H1 (cell line): ENCODE data around the gene TRIM52. TPM values are rescaled to one million over a fixed set of nuclear protein-coding genes. Genes with fewer than 3 reads are reported as not detected.

ENCODE experiments used
- CTCF ChIA-PET: fragments of 300-600 bp; sonication (Branson Sonifier 250); formaldehyde crosslinking; loops from one replicate; lab custom pipeline; 2021; ENCODE audit not compliant: partially characterized antibody; lab: Charles Lee
- POLR2A ChIA-PET: fragments of 300-600 bp; sonication (Branson Sonifier 250); formaldehyde crosslinking; loops from one replicate; lab custom pipeline; 2021; ENCODE audit warnings: inconsistent platforms; ENCODE audit not compliant: partially characterized antibody; lab: Charles Lee
- DNase-seq, 2 experiments: peaks; one replicate each; pipeline versions ENCODE4 v3.0.0 to v3.0.0-alpha.2; 2010 to 2022; ENCODE audit warnings: low spot score in 2 of 2, low read depth in 1 of 2, mixed read lengths in 1 of 2
- FAIRE-seq: peaks from 2 replicates; lab custom pipeline; 2011; peaks lifted over from hg19 to GRCh38; lab: Jason Lieb, UNC
- H2AFZ ChIP-seq: 2 replicates; pipeline ENCODE4 v1.8.1; 2012; ENCODE audit warnings: low read length, inconsistent platforms
- H2AK5ac ChIP-seq: 2 replicates; pipeline ENCODE4 v1.6.1; 2013; ENCODE audit warnings: low read depth, low read length
- H2BK120ac ChIP-seq: replicated peaks from 2 replicates; pipeline ENCODE3; 2013; ENCODE audit warnings: low read depth, low read length, inconsistent platforms
- H2BK12ac ChIP-seq: 2 replicates; pipeline ENCODE4 v1.6.1; 2013; ENCODE audit warnings: low read depth, low read length
- H2BK15ac ChIP-seq: 2 replicates; pipeline ENCODE4 v1.6.1; 2013; ENCODE audit warnings: low read length
- H2BK20ac ChIP-seq: 2 replicates; pipeline ENCODE4 v1.6.1; 2013; ENCODE audit warnings: low read length
- H2BK5ac ChIP-seq: 2 replicates; pipeline ENCODE4 v1.6.1; 2013; ENCODE audit warnings: low read depth, low read length
- H3K14ac ChIP-seq: 2 replicates; pipeline ENCODE4 v1.6.1; 2013; ENCODE audit warnings: inconsistent platforms; ENCODE audit not compliant: insufficient read length
- H3K18ac ChIP-seq: 2 replicates; pipeline ENCODE4 v1.6.1; 2013; ENCODE audit warnings: low read length; ENCODE audit errors: extremely low read depth
- H3K23ac ChIP-seq: 2 replicates; pipeline ENCODE4 v1.6.1; 2013; ENCODE audit warnings: inconsistent platforms; ENCODE audit not compliant: insufficient read length
- H3K23me2 ChIP-seq: 2 replicates; pipeline ENCODE4 v1.6.1; 2013; ENCODE audit warnings: low read depth, low read length
- H3K27ac ChIP-seq: 2 replicates; pipeline ENCODE4 v1.6.1; 2011; ENCODE audit warnings: low read depth, low read length, inconsistent platforms
- H3K27me3 ChIP-seq, 4 experiments: replicated peaks in 1 of 4; 1 replicate in 1 of 4; 2 replicates in 3 of 4; pipeline versions ENCODE4 v1.6.1 to v1.8.1; 2011 to 2013; ENCODE audit warnings: low read length in 3 of 4, mild to moderate bottlenecking in 3 of 4, inconsistent platforms in 2 of 4, mixed read lengths in 2 of 4, moderate library complexity in 1 of 4; ENCODE audit not compliant: control insufficient read depth in 3 of 4, insufficient read depth in 3 of 4; ENCODE audit errors: extremely low read depth in 1 of 4
- H3K36me3 ChIP-seq, 4 experiments: 2 replicates each; pipeline versions ENCODE4 v1.6.1 to v1.8.1; 2011 to 2013; ENCODE audit warnings: mild to moderate bottlenecking in 4 of 4, low read length in 3 of 4, moderate library complexity in 2 of 4, control low read depth in 1 of 4, inconsistent platforms in 1 of 4; ENCODE audit not compliant: insufficient read depth in 4 of 4, control insufficient read depth in 2 of 4
- H3K4ac ChIP-seq: replicated peaks from 2 replicates; pipeline ENCODE3; 2013; ENCODE audit warnings: low read length, low read depth, mixed read lengths, inconsistent platforms; ENCODE audit not compliant: insufficient read length
- H3K4me1 ChIP-seq, 4 experiments: replicated peaks in 1 of 4; 1 replicate in 1 of 4; 2 replicates in 3 of 4; pipeline versions ENCODE4 v1.6.1 to v1.8.1; 2011 to 2013; ENCODE audit warnings: low read length in 3 of 4, inconsistent platforms in 2 of 4, mixed read lengths in 1 of 4; ENCODE audit not compliant: insufficient read depth in 4 of 4, control insufficient read depth in 3 of 4
- H3K4me2 ChIP-seq, 2 experiments: 2 replicates each; pipeline versions ENCODE4 v1.6.1 to v1.8.1; 2011 to 2013; ENCODE audit warnings: low read depth in 2 of 2, low read length in 2 of 2, control low read depth in 1 of 2, inconsistent platforms in 1 of 2, mild to moderate bottlenecking in 1 of 2; ENCODE audit not compliant: insufficient read depth in 1 of 2
- H3K4me3 ChIP-seq, 4 experiments: fragments of 200-600, 300-600 bp in 1 of 4; sonication (generic), shearing (Covaris generic), sonication (Bioruptor Twin) in 1 of 4; 2 replicates each; pipeline versions ENCODE4 v1.5.1 to v1.8.1; 2011 to 2016; ENCODE audit warnings: low read length in 4 of 4, low read depth in 3 of 4, control low read depth in 2 of 4, inconsistent platforms in 2 of 4, mild to moderate bottlenecking in 2 of 4, mixed read lengths in 1 of 4, moderate library complexity in 1 of 4; ENCODE audit not compliant: insufficient read depth in 2 of 4; ENCODE audit errors: extremely low read depth in 1 of 4
- H3K56ac ChIP-seq: replicated peaks from 2 replicates; pipeline ENCODE3; 2013; ENCODE audit warnings: low read depth, mild to moderate bottlenecking, mixed read lengths, low read length, inconsistent platforms; ENCODE audit not compliant: insufficient read length
- H3K79me1 ChIP-seq: 2 replicates; pipeline ENCODE4 v1.6.1; 2013; ENCODE audit warnings: low read depth, low read length, control low read depth
- H3K79me2 ChIP-seq, 2 experiments: 2 replicates each; pipeline versions ENCODE4 v1.6.1 to v1.8.1; 2012 to 2013; ENCODE audit warnings: low read length in 2 of 2, mild to moderate bottlenecking in 2 of 2, inconsistent platforms in 1 of 2; ENCODE audit not compliant: insufficient read depth in 2 of 2, control insufficient read depth in 1 of 2
- H3K9ac ChIP-seq, 4 experiments: replicated peaks in 1 of 4; 1 replicate in 1 of 4; 2 replicates in 3 of 4; pipeline versions ENCODE4 v1.6.1 to v1.8.1; 2011 to 2013; ENCODE audit warnings: low read depth in 3 of 4, low read length in 3 of 4, control low read depth in 2 of 4, mild to moderate bottlenecking in 2 of 4, moderate library complexity in 2 of 4, inconsistent platforms in 1 of 4; ENCODE audit errors: extremely low read depth in 1 of 4
- H3K9me3 ChIP-seq, 2 experiments: 2 replicates each; pipeline versions ENCODE4 v1.6.1 to v1.8.1; 2012 to 2013; ENCODE audit warnings: mild to moderate bottlenecking in 2 of 2, moderate library complexity in 2 of 2, control low read depth in 1 of 2, inconsistent platforms in 1 of 2, low read depth in 1 of 2, low read length in 1 of 2, mixed read lengths in 1 of 2; ENCODE audit not compliant: insufficient read depth in 2 of 2
- H4K20me1 ChIP-seq, 2 experiments: replicated peaks in 1 of 2; 2 replicates each; pipeline versions ENCODE3 to v1.8.1; 2011 to 2013; ENCODE audit warnings: inconsistent platforms in 2 of 2, low read length in 2 of 2, mild to moderate bottlenecking in 1 of 2; ENCODE audit not compliant: insufficient read depth in 2 of 2, control insufficient read depth in 1 of 2
- H4K5ac ChIP-seq: 2 replicates; pipeline ENCODE4 v1.6.1; 2013; ENCODE audit warnings: low read length, low read depth, mixed read lengths, inconsistent platforms; ENCODE audit not compliant: insufficient read length
- H4K8ac ChIP-seq: 2 replicates; pipeline ENCODE4 v1.8.0; 2013; ENCODE audit warnings: mild to moderate bottlenecking, moderate library complexity, low read length, inconsistent platforms; ENCODE audit not compliant: insufficient read depth; ENCODE audit errors: extremely low read depth
- H4K91ac ChIP-seq: replicated peaks from 2 replicates; pipeline ENCODE3; 2013; ENCODE audit warnings: low read length, mixed read lengths, inconsistent platforms; ENCODE audit not compliant: insufficient read length
- EZH2 ChIP-seq: fragments of 200-600 bp; sonication (generic); IDR thresholded peaks from 2 replicates; pipeline ENCODE4 v1.7.1; 2012; ENCODE audit warnings: low read depth, mild to moderate bottlenecking, moderate library complexity, low read length, inconsistent platforms; ENCODE audit not compliant: severe bottlenecking
- GABPA ChIP-seq: IDR thresholded peaks from 2 replicates; pipeline ENCODE4 v1.6.1; 2011; ENCODE audit warnings: mild to moderate bottlenecking, low read length, moderate library complexity, borderline replicate concordance; ENCODE audit not compliant: insufficient read depth
- KDM1A ChIP-seq: fragments of 200-600, 300-600 bp; sonication (generic); IDR thresholded peaks from 2 replicates; pipeline ENCODE4 v1.7.1; 2016; ENCODE audit warnings: mild to moderate bottlenecking, low read length, borderline replicate concordance
- POU5F1 ChIP-seq: IDR thresholded peaks from 2 replicates; pipeline ENCODE4 v1.6.1; 2011; ENCODE audit warnings: low read depth, mild to moderate bottlenecking, low read length, moderate library complexity
- RNF2 ChIP-seq: fragments of 200-900, 300-1000 bp; sonication (generic); IDR thresholded peaks from 2 replicates; pipeline ENCODE4 v1.7.1; 2016; ENCODE audit warnings: borderline replicate concordance, low read depth, mild to moderate bottlenecking, antibody characterized with exemption, low read length; ENCODE audit not compliant: poor library complexity, severe bottlenecking; ENCODE audit errors: missing control alignments
- RXRA ChIP-seq: IDR thresholded peaks from 2 replicates; pipeline ENCODE4 v1.6.1; 2011; ENCODE audit warnings: low read depth, mild to moderate bottlenecking, low read length, moderate library complexity; ENCODE audit not compliant: insufficient read depth
- SUZ12 ChIP-seq: fragments of 200-600 bp; sonication (generic); IDR thresholded peaks from 2 replicates; pipeline ENCODE4 v1.6.1; 2012; ENCODE audit warnings: mild to moderate bottlenecking, inconsistent platforms, low read length, moderate library complexity, mixed read lengths
- TEAD4 ChIP-seq: IDR thresholded peaks from 2 replicates; pipeline ENCODE4 v1.6.1; 2012; ENCODE audit warnings: low read depth, low read length, inconsistent platforms, mixed read lengths
- YY1 ChIP-seq: IDR thresholded peaks from 2 replicates; pipeline ENCODE4 v1.6.1; 2011; ENCODE audit warnings: low read depth, mild to moderate bottlenecking, low read length
- WGBS, 2 experiments: shearing (Covaris generic) in 1 of 2; methylation state at CpG; one replicate each; pipeline versions ENCODE4 v1.1.6 to v1.1.7; 2013 to 2015; ENCODE audit warnings: low lambda C conversion rate in 2 of 2, mixed read lengths in 2 of 2, inconsistent platforms in 1 of 2, low coverage in 1 of 2, missing lambda C conversion rate in 1 of 2; ENCODE audit not compliant: insufficient replicate concordance in 2 of 2, insufficient coverage in 1 of 2, insufficient read length in 1 of 2; ENCODE audit errors: extremely low coverage in 1 of 2, missing lambda C conversion rate in 1 of 2; 5-methylcytosine and 5-hydroxymethylcytosine counted together
- polyA plus RNA-seq, 7 experiments: library from polyadenylated mRNA; depleted of rRNA in 3 of 7; stranded (reverse) in 5 of 7; unstranded in 2 of 7; fragments of >200 nt in 5 of 7; fragments of 200-250 nt in 2 of 7; gene quantifications; 1 replicate in 5 of 7; 2 replicates in 1 of 7; 4 replicates in 1 of 7; pipeline versions ENCODE4 v1.2.1 to v1.2.3, GENCODE V29; 2011 to 2013; ENCODE audit warnings: missing spikeins in 2 of 7, mixed read lengths in 2 of 7
- total RNA-seq: library from RNA; stranded (reverse); fragmentation: NEBNext Ultra II Directional; extraction: Animal tissue kit (Norgen Biotek cat#: 25700); gene quantifications from 2 replicates; pipeline ENCODE4 v1.2.1, GENCODE V29; 2021

Gene TRIM52
- total and polyA plus RNA-seq, 2 of the 8 experiments (the other 6 are each of a cell fraction or from before 2014, with no cell fraction given): 4.2 to 5.7 TPM

GRCh38 chr5:181205761-181206649 is 54.9 kb downstream of the TRIM52 start:
- Histone ChIP-seq H2BK5ac (no peak overlapping the region), H2BK12ac (0 out of 2 replicates have a peak overlapping the region, but pooled peaks have one; percentile 27), H3K4ac (no peak overlapping the region), H3K27ac (no peak overlapping the region), H3K14ac (no peak overlapping the region), H2AFZ (peak overlapping the region; percentile 8; the same call in 1 of the 2 replicates), H4K20me1 (peaks cover 0 to 2% of the 10 kb centered on the region in 2 experiments), H3K79me1 (no peaks in the 10 kb centered on the region), H3K79me2 (no peaks in the 10 kb centered on the region), H2BK15ac (0 out of 2 replicates have a peak overlapping the region, but pooled peaks have one; percentile 46), H3K18ac (no peak overlapping the region), H4K91ac (no peak overlapping the region), H2BK120ac (no peak overlapping the region), H3K36me3 (peaks cover 0 to 7% (median 0%) of the 10 kb centered on the region in 4 experiments; a peak in 1 of 8 replicates), H3K4me3 (peak overlapping the region; percentile 55 to 87 (median 80)), H2AK5ac (no peak overlapping the region), H4K8ac (no peak overlapping the region), H3K4me2 (peak overlapping the region; percentile 93 to 99), H4K5ac (no peak overlapping the region), H3K56ac (no peak overlapping the region), H3K23me2 (peaks cover 24% of the 10 kb centered on the region), H2BK20ac (no peak overlapping the region), H3K23ac (no peak overlapping the region), H3K27me3 (peaks cover 28 to 55% (median 46%) of the 10 kb centered on the region in 4 experiments), H3K9me3 (no peaks in the 10 kb centered on the region), H3K9ac (peak overlapping the region in 1 of 4 experiments; percentile 54; a peak in 3 of 7 replicates), H3K4me1 (peaks cover 0 to 13% (median 6%) of the 10 kb centered on the region in 4 experiments; a peak in 6 of 7 replicates)
- no peak for FAIRE-seq
- WGBS, 2 experiments: 5% methylated on average over 36 of the region's 37 CpGs; no CpG with 5 or more reads in 1 of the 2 experiments
- ChIA-PET POLR2A (interaction anchor here (1.1 to 8.4 kb wide), 7 partner anchors 11 to 45 kb away, joined by 4 to 90 read pairs (median 5); partner anchors contain the start of genes RACK1 and TRIM41), CTCF (interaction anchor here (0.6 to 14.5 kb wide), 8 partner anchors 9 to 1060 kb away, joined by 3 to 197 read pairs (median 6); no protein-coding TSS in a partner anchor)
- no peak for DNase-seq
- TF ChIP-seq YY1 (no peak), RXRA (no peak), SUZ12 (peak; percentile 89), TEAD4 (no peak), RNF2 (peak; percentile 51), POU5F1 (no peak), EZH2 (peak; percentile 89), KDM1A (no peak), GABPA (no peak)
